Activated CD4-positive, alpha-beta T cell treated with anti-CD3 and anti-CD28 coated beads, Interleukin-2, amount 50 U/mL, for 48 hours (primary cell): ENCODE data around the gene SSR1.
"Not testable (repeated sequence)": the region's sequence is repeated elsewhere in the genome, so short reads cannot be mapped to it uniquely, and the experiment has no call there.

ENCODE experiments used
- DNase-seq, 2 experiments: peaks; one replicate each; pipeline ENCODE4 v3.0.0-alpha.2; 2020

The SSR1 gene

DNA sequence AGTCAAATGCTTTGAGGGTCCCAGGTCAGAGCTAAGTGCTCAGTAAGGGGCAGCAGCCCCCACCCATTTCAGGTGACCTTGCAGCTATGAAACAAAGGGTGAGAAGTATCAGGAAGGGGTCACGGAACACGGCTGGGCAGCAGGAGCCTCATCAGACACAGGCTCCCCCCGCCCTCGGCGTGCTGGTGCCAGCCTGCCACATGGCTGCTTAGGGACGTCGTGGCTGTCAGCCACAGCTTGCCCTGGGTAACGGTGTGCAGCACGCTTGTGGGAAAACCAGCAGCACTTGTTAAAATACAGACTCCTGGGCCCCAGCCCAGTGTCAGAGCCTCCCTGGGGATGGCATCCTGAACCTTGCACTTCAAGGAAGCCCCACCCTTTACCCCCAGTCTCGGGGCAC lies 39.3 kb downstream of the SSR1 start:
- no peak for DNase-seq

DNA sequence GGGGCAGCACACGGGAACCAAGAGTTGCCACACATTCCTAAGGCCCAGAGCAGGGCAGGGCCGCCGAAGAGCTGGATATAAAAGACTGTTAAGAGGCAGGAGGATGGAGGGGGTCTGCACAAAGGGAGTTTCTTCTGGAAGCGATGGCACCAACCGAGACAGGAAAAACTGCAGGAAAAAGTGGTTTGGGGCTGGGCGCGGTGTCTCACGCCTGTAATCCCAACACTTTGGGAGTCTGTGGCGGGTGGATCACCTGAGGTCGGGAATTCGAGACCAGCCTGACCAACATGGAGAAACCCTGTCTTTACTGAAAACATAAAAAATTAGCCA lies 41.8 kb downstream of the SSR1 start:
- no peak for DNase-seq

- DNase-seq, result no peak
These were observed 42.4 kb downstream of the SSR1 start for GRCh38 chr6:7270320-7271204.

DNA sequence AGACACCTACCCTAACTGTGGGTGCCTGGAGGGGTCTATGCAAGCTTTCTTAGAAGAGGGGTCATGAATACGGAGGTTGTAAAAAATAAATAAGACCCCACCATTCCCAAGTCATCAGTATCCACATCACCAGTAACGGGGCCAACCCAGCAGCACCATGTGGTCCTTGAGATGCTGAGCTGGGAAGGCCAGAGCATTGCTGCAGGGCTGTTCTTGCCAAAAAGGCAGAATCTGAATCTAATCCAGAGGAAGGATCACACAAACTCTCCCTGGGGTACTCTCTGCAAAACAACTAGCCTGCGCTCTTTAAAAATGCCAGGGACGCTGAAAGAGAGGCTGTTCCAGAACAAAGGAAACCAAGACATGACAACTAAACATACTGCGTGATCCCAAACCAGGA lies 43.2 kb downstream of the SSR1 start:
- no peak for DNase-seq

GRCh38 chr6:7268816-7269555 lies 44.0 kb downstream of the SSR1 start:
- no peak for DNase-seq

- DNase-seq, result no peak
These were observed 44.6 kb downstream of the SSR1 start for GRCh38 chr6:7268362-7268761.

- DNase-seq, result no peak
These were observed 45.4 kb downstream of the SSR1 start for GRCh38 chr6:7267466-7268091.

DNA sequence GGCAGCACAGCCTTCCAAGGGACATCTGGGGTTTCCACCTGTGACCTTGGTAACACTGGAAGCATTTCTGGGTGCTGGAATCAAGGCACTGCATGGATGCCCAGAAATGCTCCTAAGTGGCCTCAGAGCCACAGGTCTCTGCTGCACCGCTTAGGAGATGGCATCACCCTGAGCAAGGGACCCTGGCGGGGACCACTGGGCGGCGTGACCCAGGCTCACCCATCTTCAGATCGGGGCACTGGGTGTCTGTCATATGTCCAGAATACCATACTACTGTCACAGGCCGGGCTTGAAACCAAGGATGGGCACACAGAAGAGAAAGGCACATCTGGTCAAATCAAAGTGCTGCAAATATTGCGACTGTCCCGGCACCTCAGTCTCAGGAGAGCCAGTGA lies 45.9 kb downstream of the SSR1 start:
- DNase-seq, result no peak

- not testable (repeated sequence) for DNase-seq
These were observed 47.6 kb downstream of the SSR1 start for GRCh38 chr6:7265385-7265726.

DNA sequence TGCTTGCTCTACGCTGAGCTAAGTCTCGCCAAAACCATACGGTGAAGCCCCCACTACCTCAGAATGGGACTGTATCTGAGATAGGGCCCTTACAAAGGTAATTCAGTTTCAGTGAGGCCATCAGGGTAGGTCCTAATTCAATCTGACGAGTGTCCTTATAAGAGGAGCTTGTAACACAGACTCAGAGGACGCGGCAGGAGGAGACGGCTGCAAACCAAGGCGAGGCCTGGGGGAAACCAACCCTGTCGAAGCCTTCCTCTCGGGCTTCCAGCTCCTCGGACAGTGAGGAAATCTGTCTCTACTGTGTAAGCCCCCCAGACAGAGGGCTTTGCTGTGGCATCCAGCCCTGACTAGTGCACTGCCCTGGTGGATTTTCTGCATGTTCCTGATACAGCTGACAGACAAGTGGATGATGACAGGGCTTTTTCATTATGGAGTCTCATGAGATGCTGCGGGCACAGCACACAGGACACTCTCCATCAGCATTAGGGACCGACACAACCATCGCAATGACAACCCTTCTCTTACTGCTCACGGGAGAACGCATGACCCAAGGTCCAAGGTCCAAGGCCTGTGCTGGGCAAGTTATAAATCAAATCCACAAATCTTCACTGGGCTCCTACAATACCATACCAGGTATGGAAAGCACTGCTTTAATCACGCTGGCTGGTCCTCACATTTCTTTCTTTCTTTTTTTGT lies 48.2 kb downstream of the SSR1 start:
- DNase-seq, result no peak

DNA sequence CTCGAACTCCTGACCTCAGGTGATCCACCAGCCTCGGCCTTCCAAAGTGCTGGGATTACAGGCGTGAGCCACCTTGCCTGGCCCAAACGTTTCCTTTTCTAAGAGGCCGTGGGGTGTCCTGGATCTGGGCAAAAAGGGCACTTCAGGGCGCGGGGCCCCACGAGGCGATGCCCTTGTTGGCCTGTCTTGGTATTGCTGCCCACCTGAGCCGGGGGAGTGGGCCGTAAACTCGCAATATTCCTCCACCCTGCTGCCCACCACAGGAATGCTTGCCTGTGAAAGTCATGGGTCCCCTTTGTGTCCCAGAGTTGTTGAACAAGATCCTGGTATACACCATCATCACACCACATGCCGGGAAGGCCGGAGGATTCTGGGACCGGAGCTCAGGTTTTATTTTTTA lies 49.0 kb downstream of the SSR1 start:
- no peak for DNase-seq

DNA sequence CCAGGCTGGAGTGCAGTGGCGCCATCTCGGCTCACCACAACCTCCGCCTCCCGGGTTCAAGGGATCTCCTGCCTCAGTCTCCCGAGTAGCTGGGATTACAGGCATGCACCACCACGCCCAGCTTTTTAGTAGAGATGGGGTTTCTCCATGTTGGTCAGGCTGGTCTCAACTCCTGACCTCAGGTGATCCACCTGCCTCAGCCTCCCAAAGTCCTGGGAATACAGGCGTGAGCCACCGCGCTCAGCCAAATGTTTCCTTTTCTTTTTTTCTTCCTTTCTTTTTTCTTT lies 49.5 kb downstream of the SSR1 start:
- not testable (repeated sequence) for DNase-seq

- no peak for DNase-seq
These were observed 50.1 kb downstream of the SSR1 start for GRCh38 chr6:7262746-7263518.

- DNase-seq, result no peak
These were observed 51.0 kb downstream of the SSR1 start for GRCh38 chr6:7261852-7262461.

- peak; percentile 69 to 78 for DNase-seq
These were observed 51.8 kb downstream of the SSR1 start for GRCh38 chr6:7261032-7261841.

- no peak for DNase-seq
These were observed 52.5 kb downstream of the SSR1 start for GRCh38 chr6:7260291-7261031.

- DNase-seq, result no peak
These were observed 54.7 kb downstream of the SSR1 start for GRCh38 chr6:7258231-7258763.

DNA sequence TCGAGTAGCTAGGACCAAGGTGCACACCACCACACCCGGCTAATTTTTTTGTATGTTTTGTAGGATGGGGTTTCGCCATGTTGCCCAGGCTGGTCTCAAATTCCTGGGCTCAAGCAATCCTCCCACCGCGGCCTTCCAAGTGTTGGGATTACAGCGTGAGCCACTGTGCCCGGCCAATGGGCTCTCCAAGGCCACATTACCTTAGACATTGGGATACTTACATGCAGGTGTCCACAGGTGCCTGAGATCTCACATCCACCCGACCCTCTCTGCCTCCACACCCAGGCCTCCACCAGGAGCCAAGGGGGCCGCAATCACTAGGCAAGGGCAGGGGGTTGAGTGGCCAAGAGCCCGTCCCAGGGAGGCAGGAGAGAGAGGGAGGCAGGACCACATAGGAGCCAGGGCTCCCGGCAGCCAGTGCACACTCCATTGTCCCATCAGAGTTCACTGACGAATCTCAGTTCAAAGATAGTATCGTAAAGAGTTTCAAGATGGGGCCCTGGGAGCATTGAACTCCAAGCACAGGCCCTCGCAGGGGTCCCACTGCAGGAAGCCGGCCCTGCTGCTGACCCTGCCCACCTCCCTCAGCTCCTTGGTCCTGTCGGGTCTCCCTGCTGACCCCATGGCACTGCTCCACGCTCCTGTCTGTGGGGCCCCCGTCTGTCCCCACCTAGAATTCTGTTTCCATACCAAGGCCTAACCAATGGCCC lies 55.3 kb downstream of the SSR1 start:
- no peak for DNase-seq

DNA sequence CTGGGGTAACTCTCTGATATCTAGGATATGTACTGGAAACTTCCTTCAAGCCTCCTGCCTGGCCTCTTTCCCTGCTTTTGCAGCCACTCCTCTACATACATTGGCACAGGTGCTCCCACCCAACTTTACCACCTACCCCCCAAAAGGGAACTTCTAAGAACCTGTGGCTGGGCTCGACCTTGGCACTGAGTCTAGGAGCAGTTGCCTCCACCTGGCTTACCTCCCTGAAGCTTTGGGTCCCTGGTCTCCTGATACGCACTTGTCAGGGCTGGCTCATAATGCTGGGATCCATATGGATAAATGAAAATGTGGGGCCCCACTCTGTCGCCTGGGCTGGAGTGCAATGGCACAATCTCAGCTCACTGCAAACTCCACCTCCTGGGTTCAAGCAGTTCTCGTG lies 56.2 kb downstream of the SSR1 start:
- no peak for DNase-seq

- no peak for DNase-seq
These were observed 57.1 kb downstream of the SSR1 start for GRCh38 chr6:7255918-7256317.
